COLO829 (cell line): Measurements from ENCODE around the gene CLN6.
A peak's percentile ranks its signal among the peaks of the same experiment; 100 is the strongest.
"Not testable (repeated sequence)": the region's sequence is repeated elsewhere in the genome, so short reads cannot be mapped to it uniquely, and the experiment has no call there.

Experiments used
- DNase-seq: peaks from one replicate; pipeline ENCODE4 v3.0.0; 2012; ENCODE audit warnings: low spot score

The CLN6 gene

GRCh38 chr15:68256675-68257450, 27.3 kb upstream of the CLN6 start:
- DNase-seq, result peak; percentile 54

- peak; percentile 66 for DNase-seq
Observed at GRCh38 chr15:68252925-68253534, 23.5 kb upstream of the CLN6 start.

GRCh38 chr15:68249058-68249713, 19.7 kb upstream of the CLN6 start:
- no peak for DNase-seq

- DNase-seq, result no peak
Observed at GRCh38 chr15:68244235-68244634, 14.7 kb upstream of the CLN6 start.

GRCh38 chr15:68241088-68241935, 11.8 kb upstream of the CLN6 start:
- DNase-seq, result no peak

- DNase-seq, result no peak
Observed at GRCh38 chr15:68239025-68239424, 9.5 kb upstream of the CLN6 start.

GRCh38 chr15:68235022-68235421, 5.5 kb upstream of the CLN6 start:
- DNase-seq, result no peak

- DNase-seq, result not testable (repeated sequence)
Observed at GRCh38 chr15:68234520-68234919, 5.0 kb upstream of the CLN6 start.

- no peak for DNase-seq
Observed at GRCh38 chr15:68234060-68234459, 4.5 kb upstream of the CLN6 start.

GRCh38 chr15:68232937-68233336, 3.4 kb upstream of the CLN6 start:
- no peak for DNase-seq

- no peak for DNase-seq
Observed at GRCh38 chr15:68232449-68232848, 2.9 kb upstream of the CLN6 start.

GRCh38 chr15:68231102-68231818, 1.7 kb upstream of the CLN6 start:
- no peak for DNase-seq

- DNase-seq, result no peak
Observed at GRCh38 chr15:68230157-68231100, 901 bp upstream of the CLN6 start.

GRCh38 chr15:68228971-68229385, 550 bp downstream of the CLN6 start:
- no peak for DNase-seq

- DNase-seq, result no peak
Observed at GRCh38 chr15:68228143-68228970, 1.2 kb downstream of the CLN6 start.

- DNase-seq, result no peak
Observed at GRCh38 chr15:68227643-68228142, 1.8 kb downstream of the CLN6 start.

- DNase-seq, result not testable (repeated sequence)
Observed at GRCh38 chr15:68225442-68225841, 4.1 kb downstream of the CLN6 start.

GRCh38 chr15:68224546-68225250, 4.8 kb downstream of the CLN6 start:
- DNase-seq, result no peak

GRCh38 chr15:68224108-68224507, 5.4 kb downstream of the CLN6 start:
- no peak for DNase-seq
